ENCODE results near the gene PDE4B.

DNA sequence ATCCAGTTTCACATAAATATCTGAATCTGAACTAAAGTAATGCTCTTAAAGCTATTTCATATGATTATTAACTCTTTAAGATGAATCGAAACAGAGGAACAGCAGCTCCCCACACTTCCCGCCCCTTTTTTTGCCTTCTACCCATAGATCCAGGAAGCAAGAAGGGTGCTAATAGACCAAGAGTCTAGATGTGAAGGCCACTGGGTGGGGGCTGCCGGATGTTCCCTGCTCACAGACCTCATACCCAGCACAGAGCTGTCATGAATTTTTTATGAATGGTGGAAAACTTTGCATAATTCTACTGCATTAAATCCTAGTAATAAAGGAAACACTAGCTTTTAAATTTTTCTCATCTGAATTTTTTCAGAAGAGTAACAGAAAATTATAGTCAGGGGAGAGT lies 457.4 kb downstream of the PDE4B start:
- no peak for TF ChIP-seq POLR2AphosphoS5 (IDR thresholded peaks at IDR 0.05)
- TF ChIP-seq, protein P1, sequence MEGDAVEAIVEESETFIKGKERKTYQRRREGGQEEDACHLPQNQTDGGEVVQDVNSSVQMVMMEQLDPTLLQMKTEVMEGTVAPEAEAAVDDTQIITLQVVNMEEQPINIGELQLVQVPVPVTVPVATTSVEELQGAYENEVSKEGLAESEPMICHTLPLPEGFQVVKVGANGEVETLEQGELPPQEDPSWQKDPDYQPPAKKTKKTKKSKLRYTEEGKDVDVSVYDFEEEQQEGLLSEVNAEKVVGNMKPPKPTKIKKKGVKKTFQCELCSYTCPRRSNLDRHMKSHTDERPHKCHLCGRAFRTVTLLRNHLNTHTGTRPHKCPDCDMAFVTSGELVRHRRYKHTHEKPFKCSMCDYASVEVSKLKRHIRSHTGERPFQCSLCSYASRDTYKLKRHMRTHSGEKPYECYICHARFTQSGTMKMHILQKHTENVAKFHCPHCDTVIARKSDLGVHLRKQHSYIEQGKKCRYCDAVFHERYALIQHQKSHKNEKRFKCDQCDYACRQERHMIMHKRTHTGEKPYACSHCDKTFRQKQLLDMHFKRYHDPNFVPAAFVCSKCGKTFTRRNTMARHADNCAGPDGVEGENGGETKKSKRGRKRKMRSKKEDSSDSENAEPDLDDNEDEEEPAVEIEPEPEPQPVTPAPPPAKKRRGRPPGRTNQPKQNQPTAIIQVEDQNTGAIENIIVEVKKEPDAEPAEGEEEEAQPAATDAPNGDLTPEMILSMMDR (IDR thresholded peaks at IDR 0.05) = no peak
